Activated naive CD4-positive, alpha-beta T cell treated with anti-CD3 and anti-CD28 coated beads for 36 hours (primary cell): ENCODE data around the gene CABYR. TPM values are rescaled to one million over a fixed set of nuclear protein-coding genes. Genes with fewer than 3 reads are reported as not detected.

ENCODE experiments used
- CTCF ChIA-PET: fragments of 350-600 bp; sonication (Branson Sonifier 250); formaldehyde crosslinking; loops from one replicate; lab custom pipeline; 2021; ENCODE audit warnings: antibody characterized with exemption; lab: Charles Lee
- DNase-seq: peaks from one replicate; pipeline ENCODE4 v3.0.0-alpha.2; 2020
- H3K27ac Mint-ChIP-seq: one replicate; pipeline ENCODE4 v1.8.0; 2021; ENCODE audit warnings: mild to moderate bottlenecking, mixed read lengths
- H3K27me3 Mint-ChIP-seq: one replicate; pipeline ENCODE4 v1.8.0; 2021; ENCODE audit warnings: low read depth, mixed read lengths
- H3K36me3 Mint-ChIP-seq: one replicate; pipeline ENCODE4 v1.8.0; 2021; ENCODE audit warnings: low read depth, mixed read lengths
- H3K4me1 Mint-ChIP-seq: one replicate; pipeline ENCODE4 v1.8.0; 2021; ENCODE audit warnings: low read depth, mixed read lengths
- H3K4me3 Mint-ChIP-seq: one replicate; pipeline ENCODE4 v1.8.0; 2021; ENCODE audit warnings: mild to moderate bottlenecking, moderate library complexity, mixed read lengths
- H3K9me3 Mint-ChIP-seq: one replicate; pipeline ENCODE4 v1.8.0; 2021; ENCODE audit warnings: mixed read lengths
- intact Hi-C: fragments of 100-400 bp; cut with micrococcal nuclease; formaldehyde crosslinking; loops from one replicate; pipeline ENCODE4 v1.15.1; 2023
- total RNA-seq, 2 experiments: library from RNA; stranded (reverse); gene quantifications; one replicate each; pipeline ENCODE4 v1.2.3, GENCODE V29; 2021

CABYR gene
- total RNA-seq, 2 experiments from 2014 or later: 1.2 to 1.7 TPM

GRCh38 chr18:24197412-24197811 lies 58.5 kb downstream of the CABYR start:
- no peaks in the 10 kb centered on the region for H3K36me3 Mint-ChIP-seq
- H3K4me3 Mint-ChIP-seq: no peak overlapping the region
- H3K27me3 Mint-ChIP-seq: no peaks in the 10 kb centered on the region
- CTCF ChIA-PET: interaction anchor here (1.6 kb wide), 1 partner anchor 10 kb away, joined by 3 read pairs; no protein-coding TSS in a partner anchor
- no peaks in the 10 kb centered on the region for H3K4me1 Mint-ChIP-seq
- no peaks in the 10 kb centered on the region for H3K9me3 Mint-ChIP-seq
- intact Hi-C loops: no loop called here
- H3K27ac Mint-ChIP-seq: no peak overlapping the region
- DNase-seq: no peak

- no peaks in the 10 kb centered on the region for H3K36me3 Mint-ChIP-seq
- H3K4me1 Mint-ChIP-seq: no peaks in the 10 kb centered on the region
- no peak overlapping the region for H3K4me3 Mint-ChIP-seq
- no peaks in the 10 kb centered on the region for H3K27me3 Mint-ChIP-seq
- CTCF ChIA-PET: no interaction called here
- no peak overlapping the region for H3K27ac Mint-ChIP-seq
- no peak for DNase-seq
- H3K9me3 Mint-ChIP-seq: no peaks in the 10 kb centered on the region
- intact Hi-C loops: no loop called here
Observed at GRCh38 chr18:24198461-24198860, 59.6 kb downstream of the CABYR start.

GRCh38 chr18:24199372-24199962 lies 60.6 kb downstream of the CABYR start:
- CTCF ChIA-PET: no interaction called here

GRCh38 chr18:24200494-24201290 lies 61.8 kb downstream of the CABYR start:
- H3K4me1 Mint-ChIP-seq: no peaks in the 10 kb centered on the region
- H3K27ac Mint-ChIP-seq: no peak overlapping the region
- intact Hi-C loops: no loop called here
- CTCF ChIA-PET: no interaction called here
- DNase-seq: no peak
- no peaks in the 10 kb centered on the region for H3K9me3 Mint-ChIP-seq
- H3K36me3 Mint-ChIP-seq: no peaks in the 10 kb centered on the region
- H3K27me3 Mint-ChIP-seq: no peaks in the 10 kb centered on the region
- H3K4me3 Mint-ChIP-seq: no peak overlapping the region

More at GRCh38 chr18:24199372-24199962, 60.6 kb downstream of the CABYR start:
- no peak overlapping the region for H3K4me3 Mint-ChIP-seq
- DNase-seq: no peak
- H3K27me3 Mint-ChIP-seq: no peaks in the 10 kb centered on the region
- H3K27ac Mint-ChIP-seq: no peak overlapping the region
- no peaks in the 10 kb centered on the region for H3K9me3 Mint-ChIP-seq
- no peaks in the 10 kb centered on the region for H3K36me3 Mint-ChIP-seq
- intact Hi-C loops: no loop called here
- H3K4me1 Mint-ChIP-seq: no peaks in the 10 kb centered on the region

- Mint-ChIP-seq H3K4me3 (no peak overlapping the region), H3K4me1 (no peaks in the 10 kb centered on the region), H3K9me3 (no peaks in the 10 kb centered on the region), H3K27me3 (no peaks in the 10 kb centered on the region), H3K27ac (no peak overlapping the region), H3K36me3 (no peaks in the 10 kb centered on the region)
- DNase-seq: no peak
- CTCF ChIA-PET: interaction anchor here (0.6 kb wide), 1 partner anchor 287 kb away, joined by 3 read pairs; no protein-coding TSS in a partner anchor
- intact Hi-C loops: no loop called here
Observed at GRCh38 chr18:24201699-24202687, 63.1 kb downstream of the CABYR start.

GRCh38 chr18:24204904-24205303 lies 66.0 kb downstream of the CABYR start:
- H3K4me3 Mint-ChIP-seq: no peak overlapping the region
- no peaks in the 10 kb centered on the region for H3K36me3 Mint-ChIP-seq
- no peak overlapping the region for H3K27ac Mint-ChIP-seq
- H3K4me1 Mint-ChIP-seq: no peaks in the 10 kb centered on the region
- intact Hi-C loops: no loop called here
- no peaks in the 10 kb centered on the region for H3K27me3 Mint-ChIP-seq
- no peak for DNase-seq
- CTCF ChIA-PET: interaction anchor here (1.4 kb wide), 1 partner anchor 28 kb away, joined by 6 read pairs; no protein-coding TSS in a partner anchor
- no peaks in the 10 kb centered on the region for H3K9me3 Mint-ChIP-seq

- Mint-ChIP-seq H3K36me3 (no peaks in the 10 kb centered on the region), H3K4me3 (no peak overlapping the region), H3K27ac (no peak overlapping the region), H3K4me1 (no peaks in the 10 kb centered on the region), H3K9me3 (no peaks in the 10 kb centered on the region), H3K27me3 (no peaks in the 10 kb centered on the region)
- CTCF ChIA-PET: interaction anchor here (0.6 to 1.5 kb wide), 2 partner anchors 29 to 32 kb away, joined by 3 to 4 read pairs; no protein-coding TSS in a partner anchor
- intact Hi-C loops: no loop called here
- no peak for DNase-seq
Observed at GRCh38 chr18:24208270-24209035, 69.6 kb downstream of the CABYR start.

GRCh38 chr18:24209558-24209957 lies 70.7 kb downstream of the CABYR start:
- Mint-ChIP-seq H3K27me3 (no peaks in the 10 kb centered on the region), H3K4me1 (no peaks in the 10 kb centered on the region), H3K9me3 (no peaks in the 10 kb centered on the region), H3K27ac (no peak overlapping the region), H3K4me3 (no peak overlapping the region), H3K36me3 (no peaks in the 10 kb centered on the region)
- intact Hi-C loops: no loop called here
- DNase-seq: no peak
- CTCF ChIA-PET: interaction anchor here (0.6 kb wide), 1 partner anchor 30 kb away, joined by 3 read pairs; no protein-coding TSS in a partner anchor

Other genes starting within 250 kb of the CABYR start
- 10 to 100 TPM; 39.9 to 44.2 TPM for gene TTC39C, start 124.3 kb upstream of the CABYR start, total RNA-seq